GM18508 (cell line): Measurements from ENCODE around the gene SPATA32.
"Not testable (repeated sequence)": the region's sequence is repeated elsewhere in the genome, so short reads cannot be mapped to it uniquely, and the experiment has no call there.

Experiments used
- ATAC-seq: cut with Tn5 transposase; IDR thresholded peaks from one replicate; pipeline ENCODE4 v1.9.1; 2021; ENCODE audit warnings: moderate number of reproducible peaks; ENCODE audit not compliant: insufficient read depth, unreplicated experiment

The SPATA32 gene

DNA sequence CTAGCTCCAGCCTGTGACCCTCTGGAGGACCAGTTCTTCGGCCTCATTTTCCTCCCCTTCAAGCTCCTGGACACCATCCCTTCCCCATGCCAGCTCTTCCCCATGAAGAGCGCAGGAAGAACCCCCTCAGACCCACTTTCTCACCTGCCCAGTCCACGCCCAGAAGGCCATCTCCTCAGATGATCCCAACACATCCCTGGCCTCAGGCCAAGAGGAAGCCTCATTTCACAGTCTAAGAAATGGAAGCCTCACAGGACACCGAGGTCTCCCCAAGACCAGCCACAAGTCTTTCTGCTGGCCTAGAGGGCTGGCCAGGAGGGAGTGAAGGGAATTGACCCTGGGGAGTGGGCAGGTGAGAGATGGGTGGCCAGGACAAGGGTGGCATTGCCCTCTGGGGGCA lies 8.0 kb downstream of the SPATA32 start:
- ATAC-seq = no peak

DNA sequence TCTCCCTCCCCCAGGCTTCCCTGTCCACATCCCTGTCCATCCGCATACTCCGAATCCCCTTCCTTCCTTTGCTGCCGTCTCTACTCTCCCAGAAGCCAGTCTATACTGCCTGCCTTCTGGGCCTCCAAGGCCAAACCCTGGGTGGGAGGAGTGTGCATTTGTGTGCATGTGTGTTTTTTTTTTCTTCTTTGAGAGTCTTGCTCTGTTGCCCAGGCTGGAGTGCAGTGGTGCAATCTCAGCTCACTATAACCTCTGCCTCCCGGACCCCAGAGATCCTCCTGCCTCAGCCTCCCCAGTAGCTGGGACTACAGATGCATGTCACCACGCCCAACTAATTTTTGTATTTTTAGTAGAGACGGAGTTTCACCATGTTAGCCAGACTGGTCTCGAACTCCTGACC lies 8.7 kb downstream of the SPATA32 start:
- ATAC-seq = not testable (repeated sequence)

DNA sequence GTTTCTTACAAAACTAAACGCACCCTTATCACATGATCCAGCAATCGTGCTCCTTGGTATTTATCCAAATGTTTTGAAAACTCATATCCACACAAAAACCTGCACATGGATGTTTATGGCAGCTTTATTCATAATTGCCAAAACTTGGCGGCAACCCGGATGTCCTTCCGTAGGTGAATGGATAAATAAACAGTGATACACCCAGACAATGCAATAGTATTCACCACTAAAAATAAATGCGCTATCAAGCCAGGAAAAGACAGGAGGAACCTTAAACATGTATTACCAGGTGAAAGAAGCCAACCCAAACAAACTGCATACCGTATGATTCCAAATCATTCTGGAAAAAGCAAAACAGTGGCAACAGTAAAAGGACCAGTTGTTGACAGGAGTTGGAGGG lies 10.0 kb downstream of the SPATA32 start:
- ATAC-seq = no peak

DNA sequence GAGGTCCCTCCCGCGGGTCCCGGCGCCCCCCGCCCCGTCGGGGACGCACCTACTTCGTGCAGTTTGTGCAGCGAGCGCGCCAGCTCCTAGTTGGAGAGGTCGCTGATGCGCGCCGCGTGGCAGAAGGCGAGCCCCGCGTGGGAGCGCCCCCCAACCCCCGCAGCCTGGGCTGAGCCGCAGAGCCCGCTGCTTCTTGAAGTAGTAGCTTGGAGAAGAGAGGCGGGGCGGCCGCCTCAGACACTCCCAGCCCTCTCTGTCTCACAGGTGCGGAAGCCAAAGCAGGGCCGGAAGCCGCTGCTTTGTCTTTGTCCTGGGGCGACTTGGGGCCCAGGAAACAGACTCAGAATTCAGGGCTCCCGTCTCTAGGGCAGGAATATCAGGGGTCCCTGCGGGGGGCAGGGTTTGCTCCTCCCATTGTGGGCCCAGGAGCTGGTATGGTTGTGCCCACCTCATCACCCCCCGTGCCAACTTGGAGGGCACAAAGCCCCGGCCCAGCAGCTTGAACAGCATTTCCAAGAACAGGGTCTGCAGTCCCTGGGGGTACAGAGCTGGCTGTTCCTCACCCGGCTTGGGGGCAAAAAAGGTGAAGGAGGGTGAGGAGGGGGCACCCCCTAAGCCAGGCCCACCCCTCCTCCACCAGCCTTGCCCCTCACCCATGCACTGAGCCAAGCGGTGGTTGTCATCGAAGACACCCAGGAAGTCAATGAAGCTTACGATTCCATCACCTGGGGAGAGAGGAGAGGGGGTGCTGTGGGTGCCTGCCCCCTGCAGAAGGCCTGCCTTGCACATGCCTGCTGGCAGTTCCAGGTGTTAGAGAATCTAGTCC lies 13.5 kb downstream of the SPATA32 start:
- ATAC-seq = no peak

DNA sequence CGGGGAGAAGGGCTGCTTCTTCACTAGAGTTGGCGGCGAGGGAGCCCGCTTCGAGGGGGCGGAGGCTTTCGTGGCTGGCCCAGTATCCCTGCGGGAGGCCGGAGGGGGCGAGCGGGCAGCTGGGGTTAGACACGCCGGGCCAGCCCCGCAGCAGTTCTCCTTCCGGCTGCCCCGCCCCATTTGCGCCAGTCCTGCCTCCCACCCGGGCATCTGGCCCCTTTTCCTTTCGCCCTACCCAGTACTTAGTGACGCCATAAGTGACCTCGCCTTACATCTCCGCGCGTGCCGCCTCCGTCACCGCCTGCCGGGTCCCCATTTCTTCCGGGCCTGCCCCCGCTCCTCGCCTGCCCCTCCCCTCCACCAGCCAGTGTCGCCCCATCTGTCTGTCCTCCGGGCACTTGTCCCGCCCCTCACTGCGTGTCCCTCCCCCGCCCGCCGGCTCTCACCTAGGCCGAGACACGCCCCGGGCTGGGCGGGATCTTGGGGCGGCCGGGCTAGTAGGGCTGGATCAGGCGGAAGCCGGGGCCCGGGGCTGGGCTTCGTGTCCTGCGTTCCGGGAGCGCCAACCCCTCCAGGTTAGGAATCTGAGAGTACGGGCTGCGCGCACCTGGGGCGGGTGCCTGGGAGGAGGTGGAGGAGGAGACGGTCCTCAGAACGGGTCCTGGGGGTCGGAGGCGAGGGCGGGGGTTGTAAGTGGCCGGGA lies 14.3 kb downstream of the SPATA32 start:
- ATAC-seq = no peak

DNA sequence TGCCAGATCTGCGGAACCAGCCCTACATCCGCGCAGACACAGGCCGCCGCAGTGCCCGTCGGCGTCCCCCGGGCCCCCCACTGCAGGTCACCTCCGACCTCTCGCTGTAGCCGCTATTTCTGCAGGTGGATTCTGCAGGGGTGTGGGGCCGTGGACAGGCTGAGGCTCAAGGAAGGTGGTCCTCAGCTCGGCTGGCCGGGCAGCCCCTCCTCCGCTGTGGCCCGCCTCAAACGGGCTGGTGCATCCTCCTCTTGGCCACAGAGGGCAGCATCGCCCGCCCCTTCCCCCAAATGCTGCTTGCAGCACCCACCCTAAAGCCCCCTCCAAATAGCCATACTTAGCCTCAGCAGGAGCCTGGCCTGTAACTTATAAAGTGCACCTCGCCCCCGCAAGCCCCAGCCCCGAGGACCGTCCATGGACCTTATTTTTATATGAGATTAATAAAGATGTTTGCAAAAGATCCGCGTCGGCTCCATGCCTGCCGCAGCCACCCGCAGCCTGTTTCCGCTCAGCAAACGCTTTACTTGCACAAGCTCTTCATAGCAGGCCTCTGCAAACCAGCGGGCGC lies 14.9 kb downstream of the SPATA32 start:
- ATAC-seq = no peak

DNA sequence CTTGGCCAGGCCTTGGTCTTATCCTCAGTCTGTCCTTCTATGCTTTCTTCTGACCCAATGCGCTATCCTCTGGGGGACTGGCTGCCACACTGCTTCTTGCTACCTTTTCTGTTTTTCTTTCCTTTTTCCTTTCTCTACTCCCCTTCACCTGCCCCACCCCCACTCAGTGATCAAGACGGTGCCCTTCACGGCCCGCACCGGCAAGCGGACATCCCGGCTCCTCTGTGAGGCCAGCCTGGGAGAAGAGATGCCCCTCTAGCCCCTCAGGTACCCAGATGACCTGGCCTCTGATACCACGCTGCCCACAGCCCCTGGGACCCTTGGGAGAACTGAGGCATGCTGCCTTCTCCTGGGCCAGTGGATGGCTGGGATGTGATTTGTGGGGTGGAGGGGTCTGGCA lies 15.6 kb downstream of the SPATA32 start:
- ATAC-seq = no peak

DNA sequence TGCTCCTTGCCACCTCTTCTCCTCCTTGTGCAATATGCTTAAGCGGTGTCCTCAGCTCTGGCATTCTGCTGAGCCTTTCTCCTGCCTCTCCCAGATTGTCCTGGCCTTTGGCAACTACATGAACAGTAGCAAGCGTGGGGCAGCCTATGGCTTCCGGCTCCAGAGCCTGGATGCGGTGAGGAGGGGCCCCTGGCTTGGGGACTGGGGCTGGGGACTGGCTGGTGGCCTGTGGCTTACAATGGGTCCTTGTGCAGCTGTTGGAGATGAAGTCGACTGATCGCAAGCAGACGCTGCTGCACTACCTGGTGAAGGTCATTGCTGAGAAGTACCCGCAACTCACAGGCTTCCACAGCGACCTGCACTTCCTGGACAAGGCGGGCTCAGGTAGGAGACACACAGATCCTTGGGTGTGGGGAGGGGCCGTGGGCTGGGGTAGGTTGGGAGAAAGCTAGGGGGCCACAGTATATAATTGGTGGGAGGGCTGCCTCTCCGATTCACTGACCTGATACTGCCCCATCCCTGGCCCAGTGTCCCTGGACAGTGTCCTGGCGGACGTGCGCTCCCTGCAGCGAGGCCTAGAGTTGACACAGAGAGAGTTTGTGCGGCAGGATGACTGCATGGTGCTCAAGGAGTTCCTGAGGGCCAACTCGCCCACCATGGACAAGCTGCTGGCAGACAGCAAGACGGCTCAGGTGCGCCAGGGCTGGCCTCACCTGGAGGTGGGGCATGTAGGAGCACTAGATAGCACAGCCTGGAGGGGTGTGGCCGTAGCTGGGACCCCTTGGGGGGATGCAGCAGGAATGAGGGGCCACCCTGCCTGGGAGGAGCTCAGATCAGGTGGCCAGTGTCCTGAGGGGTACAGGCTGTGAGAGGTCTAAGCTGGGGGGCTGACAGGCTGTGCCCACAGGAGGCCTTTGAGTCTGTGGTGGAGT lies 16.9 kb downstream of the SPATA32 start:
- no peak for ATAC-seq

DNA sequence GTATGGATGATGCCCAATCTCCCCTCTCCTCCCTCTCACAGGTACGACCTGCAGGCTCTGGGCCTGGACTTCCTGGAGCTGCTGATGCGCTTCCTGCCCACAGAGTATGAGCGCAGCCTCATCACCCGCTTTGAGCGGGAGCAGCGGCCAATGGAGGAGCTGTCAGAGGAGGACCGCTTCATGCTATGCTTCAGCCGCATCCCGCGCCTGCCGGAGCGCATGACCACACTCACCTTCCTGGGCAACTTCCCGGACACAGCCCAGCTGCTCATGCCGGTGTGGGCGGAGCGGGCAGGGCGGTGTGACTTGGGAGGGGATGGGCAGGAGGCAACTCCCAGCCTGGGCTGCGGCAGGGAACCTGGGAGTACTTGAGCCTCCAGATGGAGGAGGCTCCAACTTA lies 18.1 kb downstream of the SPATA32 start:
- ATAC-seq = no peak

DNA sequence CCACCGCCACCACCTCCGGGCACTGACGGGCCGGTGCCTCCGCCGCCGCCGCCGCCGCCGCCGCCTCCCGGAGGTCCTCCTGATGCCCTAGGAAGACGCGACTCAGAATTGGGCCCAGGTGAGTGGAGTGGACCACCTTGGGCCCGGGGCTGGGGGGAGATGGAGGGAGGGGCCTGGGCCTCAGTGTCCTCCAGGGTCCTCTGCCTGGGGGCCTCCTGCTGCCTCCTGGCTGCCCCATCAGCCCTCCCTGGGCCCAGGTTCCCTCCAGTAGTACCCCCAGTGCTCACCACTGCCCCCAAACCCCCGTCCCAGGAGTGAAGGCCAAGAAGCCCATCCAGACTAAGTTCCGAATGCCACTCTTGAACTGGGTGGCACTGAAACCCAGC lies 19.9 kb downstream of the SPATA32 start:
- ATAC-seq = no peak

DNA sequence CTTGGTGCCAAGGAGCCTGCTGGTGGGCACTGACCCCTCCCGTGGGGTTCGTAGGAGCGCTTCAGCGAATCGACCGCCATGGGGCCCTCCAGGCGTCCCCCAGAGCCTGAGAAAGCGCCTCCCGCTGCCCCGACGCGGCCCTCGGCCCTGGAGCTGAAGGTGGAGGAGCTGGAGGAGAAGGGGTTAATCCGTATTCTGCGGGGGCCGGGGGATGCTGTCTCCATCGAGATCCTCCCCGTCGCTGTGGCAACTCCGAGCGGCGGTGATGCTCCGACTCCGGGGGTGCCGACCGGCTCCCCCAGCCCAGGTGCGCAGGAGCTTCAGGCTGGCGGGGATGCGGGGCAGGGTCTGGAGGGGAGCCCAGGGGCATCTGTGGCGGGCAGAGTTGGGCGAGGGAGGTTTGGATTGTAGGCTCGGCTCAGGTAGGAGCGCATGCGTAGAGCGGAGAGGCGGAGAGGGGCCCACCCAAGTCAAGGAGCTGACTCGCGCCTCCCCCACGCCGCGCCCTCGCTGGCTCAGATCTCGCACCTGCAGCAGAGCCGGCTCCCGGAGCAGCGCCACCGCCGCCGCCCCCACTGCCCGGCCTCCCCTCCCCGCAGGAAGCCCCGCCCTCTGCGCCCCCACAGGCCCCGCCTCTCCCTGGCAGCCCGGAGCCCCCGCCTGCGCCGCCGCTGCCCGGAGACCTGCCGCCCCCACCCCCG lies 20.4 kb downstream of the SPATA32 start:
- ATAC-seq = no peak

DNA sequence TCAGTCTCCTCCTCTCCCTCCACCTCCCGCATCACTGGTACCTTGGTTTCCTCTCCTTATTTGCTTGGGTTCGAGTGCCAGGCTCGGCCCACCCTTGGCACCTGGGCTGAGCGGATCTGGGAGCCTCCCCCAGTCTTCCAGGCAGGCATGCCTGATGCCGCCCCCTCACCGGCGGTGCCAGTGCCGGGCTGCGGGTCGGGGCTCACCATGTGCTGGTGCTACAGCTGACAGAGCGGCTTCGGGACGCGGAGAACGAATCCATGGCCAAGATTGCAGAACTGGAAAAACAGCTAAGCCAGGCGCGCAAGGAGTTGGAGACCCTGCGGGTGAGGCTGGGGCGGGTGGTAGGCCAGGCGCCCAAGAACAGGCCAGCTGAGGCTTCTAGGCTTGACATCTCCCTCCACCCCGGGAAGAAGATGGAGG lies 21.0 kb downstream of the SPATA32 start:
- no peak for ATAC-seq

DNA sequence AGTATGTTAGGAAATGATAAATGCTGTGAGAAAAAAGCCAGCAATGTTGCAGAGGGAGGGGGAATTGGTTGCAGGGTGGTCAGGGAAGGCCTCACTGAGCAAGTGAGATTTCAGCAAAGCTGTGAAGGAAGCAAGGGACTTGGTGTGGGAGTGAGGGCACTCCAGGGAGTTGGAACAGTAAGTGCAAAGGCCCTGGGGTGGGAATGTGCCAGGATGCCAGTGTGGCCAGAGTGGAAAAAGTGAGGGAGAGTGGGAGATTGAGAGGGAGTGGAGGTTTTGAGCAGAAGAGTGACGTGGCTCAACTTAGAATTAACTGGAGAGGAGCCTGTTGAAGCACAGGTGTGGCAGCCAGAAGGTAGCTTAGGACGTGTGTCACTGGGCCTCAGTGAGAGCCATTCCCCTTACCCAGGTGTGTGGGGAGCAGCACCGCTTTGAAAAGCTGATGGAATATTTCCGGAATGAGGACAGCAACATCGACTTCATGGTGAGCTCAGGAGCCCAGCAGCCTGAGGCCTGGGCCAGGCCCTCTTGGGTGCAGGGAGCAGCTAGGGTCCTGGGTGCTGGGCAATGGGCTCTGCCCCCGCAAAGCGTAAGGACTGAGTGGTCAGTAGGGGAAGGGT lies 23.6 kb downstream of the SPATA32 start:
- ATAC-seq = no peak

DNA sequence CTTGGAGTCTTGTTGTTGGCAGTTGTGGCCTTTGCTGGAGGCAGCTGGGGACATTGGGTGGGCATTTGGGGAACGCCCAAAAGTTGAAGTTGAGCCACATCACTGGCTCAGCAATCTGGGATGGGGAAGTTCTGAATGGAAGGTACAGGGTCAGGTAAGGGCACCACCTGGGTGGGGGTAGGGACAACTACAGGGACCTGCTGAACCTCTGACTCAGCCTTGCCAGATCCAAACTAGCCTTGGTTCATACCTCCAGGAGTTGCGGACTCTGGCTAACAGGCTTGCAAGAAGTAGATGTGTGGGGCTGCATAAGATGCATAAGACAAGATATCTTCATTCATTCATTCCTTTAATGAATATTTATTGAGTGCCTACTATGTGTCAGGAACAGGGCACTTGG lies 24.2 kb downstream of the SPATA32 start:
- ATAC-seq = no peak

DNA sequence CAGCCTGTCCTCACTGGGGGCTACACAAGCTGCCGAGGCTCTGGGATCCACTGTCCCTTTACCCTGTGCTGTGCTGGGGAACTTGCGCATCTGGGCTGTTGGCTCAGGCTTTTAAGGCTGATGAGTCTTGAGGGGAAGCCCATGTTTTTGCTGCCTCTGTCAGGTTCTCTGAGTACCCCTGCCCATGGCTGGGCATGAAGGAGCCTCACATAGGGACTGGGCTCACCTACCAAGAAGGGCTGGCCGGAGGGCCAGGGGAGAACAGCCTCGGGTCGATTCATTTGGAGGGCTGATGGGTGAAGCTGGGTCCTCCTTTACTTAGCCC lies 25.6 kb downstream of the SPATA32 start:
- no peak for ATAC-seq

DNA sequence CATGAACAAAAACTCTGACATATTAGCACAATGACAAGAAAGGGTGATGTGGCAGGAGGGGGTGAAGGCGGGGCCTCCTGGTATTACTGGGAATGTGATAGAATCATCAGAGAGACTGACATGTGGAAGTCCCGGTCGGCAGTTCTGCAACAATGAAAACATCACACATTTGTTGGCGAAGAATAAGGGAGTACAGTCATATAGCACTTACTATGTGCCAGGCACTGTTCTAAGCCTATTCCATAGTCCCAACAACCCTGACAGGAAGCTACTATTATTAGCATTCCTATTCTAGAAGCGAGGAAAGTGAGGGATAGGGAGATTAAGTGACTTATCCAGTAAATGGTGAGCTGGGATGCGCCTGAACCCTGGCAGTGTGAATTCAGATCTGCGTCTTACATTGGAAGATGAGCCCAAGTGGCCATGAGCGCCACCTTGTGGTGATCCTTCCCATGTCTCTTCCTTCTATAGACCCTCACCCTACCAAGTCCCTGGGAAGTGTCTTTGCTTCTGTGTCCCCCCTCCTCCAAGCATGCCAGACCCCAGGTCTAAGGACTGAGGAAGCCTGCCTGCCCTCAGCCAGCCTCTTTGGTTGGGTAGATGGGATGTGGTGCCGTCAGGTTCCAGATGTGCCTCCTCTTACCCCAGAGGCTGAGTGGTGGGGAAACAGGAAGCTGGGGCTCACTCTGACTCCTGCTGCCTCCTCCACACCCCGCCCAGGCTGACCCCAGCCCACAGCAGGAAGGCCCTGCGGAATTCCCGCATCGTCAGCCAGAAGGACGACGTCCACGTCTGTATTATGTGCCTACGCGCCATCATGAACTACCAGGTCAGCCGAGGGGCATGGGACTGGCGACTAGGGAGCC lies 26.2 kb downstream of the SPATA32 start:
- ATAC-seq = no peak

DNA sequence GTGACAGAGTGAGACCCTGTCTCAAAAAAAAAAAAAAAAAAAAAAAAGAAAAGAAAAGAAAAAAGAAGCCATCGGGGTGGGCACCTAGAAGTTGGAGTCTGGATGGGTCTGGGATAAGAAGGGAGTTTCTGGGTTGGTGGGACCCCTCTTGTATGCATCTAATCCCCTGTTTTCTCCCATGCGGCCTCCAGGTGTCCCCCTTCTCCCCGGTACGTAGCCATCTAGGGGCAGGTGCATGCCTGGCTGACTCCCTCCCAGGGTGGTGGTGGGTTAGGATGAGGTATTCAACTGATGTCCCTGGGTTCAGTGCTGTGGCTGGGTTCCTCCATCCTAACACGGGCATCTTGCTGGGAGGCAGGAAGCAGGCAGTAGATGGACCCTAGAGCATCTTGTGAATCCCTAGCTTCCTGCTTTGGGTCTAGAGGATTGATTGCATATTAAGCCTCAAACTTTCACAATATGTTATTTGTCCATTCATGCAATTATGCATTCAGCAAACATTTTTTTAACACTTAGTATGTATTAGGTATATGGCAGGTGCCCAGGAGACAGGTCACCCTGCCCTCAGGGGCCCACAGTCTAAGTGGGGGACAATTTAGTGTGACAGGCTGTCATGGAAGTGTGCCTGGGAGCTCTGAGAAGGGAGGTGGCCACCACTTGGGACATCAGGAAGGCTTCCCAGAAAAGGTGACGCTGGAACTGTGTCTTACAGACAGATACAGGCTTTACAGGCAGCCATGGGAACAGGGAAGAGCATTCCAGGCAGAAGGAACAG lies 27.1 kb downstream of the SPATA32 start:
- ATAC-seq = no peak

DNA sequence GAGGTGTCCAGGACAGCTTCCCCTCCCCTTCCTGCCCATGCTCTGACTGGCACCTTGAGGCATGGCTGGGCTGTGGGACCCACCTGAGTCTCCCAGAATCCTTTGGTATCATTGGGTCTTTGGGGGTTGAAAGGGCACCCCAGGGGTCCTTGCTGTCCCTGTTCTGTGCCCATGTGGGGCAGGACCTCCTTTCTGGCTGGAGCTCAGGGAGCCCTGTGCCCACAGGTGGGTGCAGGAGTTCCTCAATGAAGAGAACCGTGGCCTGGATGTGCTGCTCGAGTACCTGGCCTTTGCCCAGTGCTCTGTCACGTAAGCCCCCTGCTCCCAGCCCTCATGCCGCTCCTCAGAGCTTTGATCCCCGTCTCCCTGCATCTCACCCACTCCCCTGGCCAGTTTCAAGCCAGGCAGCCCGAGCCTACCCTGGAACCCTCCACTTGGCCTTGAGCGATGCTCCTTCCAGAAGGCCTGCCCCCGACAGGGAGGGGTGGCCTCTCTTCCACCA lies 28.4 kb downstream of the SPATA32 start:
- no peak for ATAC-seq
